ENCODE data around the gene SKOR1. TPM values are rescaled to one million over a fixed set of nuclear protein-coding genes. Genes with fewer than 3 reads are reported as not detected.

SKOR1 gene
- polyA plus RNA-seq, 1 experiment, result 0.02 TPM

DNA sequence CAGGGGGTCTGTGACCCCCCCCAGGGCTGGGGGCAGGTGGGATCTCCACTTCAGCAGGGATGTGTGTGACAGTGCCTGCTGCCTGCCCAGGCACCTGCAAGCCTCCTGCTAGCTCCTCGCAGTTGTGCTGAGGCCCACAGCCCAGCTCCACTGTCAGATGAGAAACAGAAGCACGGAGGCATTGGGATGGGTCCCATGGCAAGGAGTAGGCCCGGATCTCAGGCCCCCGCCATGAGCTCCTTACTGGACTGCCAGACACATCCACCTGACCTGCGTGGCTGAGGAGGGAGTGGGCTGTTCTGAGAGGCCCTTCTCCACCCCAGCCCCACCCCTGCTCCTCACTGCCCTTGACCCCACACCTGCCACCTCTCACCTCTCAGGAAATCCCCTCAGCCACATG lies 18.2 kb upstream of the SKOR1 start:
- H3K27me3 ChIP-seq (ENCODE audit: control insufficient read depth, insufficient read depth, low read length), result no peaks in the 10 kb centered on the region
- TF ChIP-seq, protein P1, sequence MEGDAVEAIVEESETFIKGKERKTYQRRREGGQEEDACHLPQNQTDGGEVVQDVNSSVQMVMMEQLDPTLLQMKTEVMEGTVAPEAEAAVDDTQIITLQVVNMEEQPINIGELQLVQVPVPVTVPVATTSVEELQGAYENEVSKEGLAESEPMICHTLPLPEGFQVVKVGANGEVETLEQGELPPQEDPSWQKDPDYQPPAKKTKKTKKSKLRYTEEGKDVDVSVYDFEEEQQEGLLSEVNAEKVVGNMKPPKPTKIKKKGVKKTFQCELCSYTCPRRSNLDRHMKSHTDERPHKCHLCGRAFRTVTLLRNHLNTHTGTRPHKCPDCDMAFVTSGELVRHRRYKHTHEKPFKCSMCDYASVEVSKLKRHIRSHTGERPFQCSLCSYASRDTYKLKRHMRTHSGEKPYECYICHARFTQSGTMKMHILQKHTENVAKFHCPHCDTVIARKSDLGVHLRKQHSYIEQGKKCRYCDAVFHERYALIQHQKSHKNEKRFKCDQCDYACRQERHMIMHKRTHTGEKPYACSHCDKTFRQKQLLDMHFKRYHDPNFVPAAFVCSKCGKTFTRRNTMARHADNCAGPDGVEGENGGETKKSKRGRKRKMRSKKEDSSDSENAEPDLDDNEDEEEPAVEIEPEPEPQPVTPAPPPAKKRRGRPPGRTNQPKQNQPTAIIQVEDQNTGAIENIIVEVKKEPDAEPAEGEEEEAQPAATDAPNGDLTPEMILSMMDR (IDR thresholded peaks at IDR 0.05; ENCODE audit: insufficient read depth, low read depth, low read length), result no peak
- no peaks in the 10 kb centered on the region for H3K36me3 ChIP-seq (ENCODE audit: control insufficient read depth, insufficient read depth, low read length)
- no peak for DNase-seq (ENCODE audit: low read depth)
- ChIA-PET CTCF (no interaction called here), POLR2A (no interaction called here)
- H3K4me3 ChIP-seq (ENCODE audit: low read depth, low read length), result no peak overlapping the region

DNA sequence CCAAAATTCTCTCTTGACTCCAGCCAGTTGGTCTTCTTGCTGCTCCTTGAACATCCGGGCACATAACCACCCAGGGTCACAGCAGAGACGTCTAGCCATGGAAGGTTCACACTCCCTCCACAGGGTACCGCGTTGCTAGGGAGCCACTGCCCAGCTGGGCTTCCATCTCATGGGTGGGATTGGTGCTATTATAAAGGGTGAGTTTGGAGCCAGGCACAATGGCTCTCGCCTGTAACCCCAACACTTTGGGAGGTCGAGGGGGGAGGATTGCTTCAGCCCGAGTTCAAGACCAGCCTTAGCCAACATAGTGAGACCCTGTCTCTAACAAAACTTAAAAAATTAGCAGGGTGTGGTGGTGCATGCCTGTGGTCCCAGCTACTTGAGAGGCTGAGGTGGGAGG lies 17.5 kb upstream of the SKOR1 start:
- no peaks in the 10 kb centered on the region; the same call in 1 of the 2 replicates for H3K27me3 ChIP-seq (ENCODE audit: control insufficient read depth, insufficient read depth, low read length)
- ChIA-PET POLR2A (no interaction called here), CTCF (interaction anchor here (0.7 kb wide), 1 partner anchor 844 kb away, joined by 3 read pairs; no protein-coding TSS in a partner anchor)
- DNase-seq (ENCODE audit: low read depth), result no peak
- TF ChIP-seq, protein P1 (IDR thresholded peaks at IDR 0.05; ENCODE audit: insufficient read depth, low read depth, low read length), result no peak
- no peaks in the 10 kb centered on the region for H3K36me3 ChIP-seq (ENCODE audit: control insufficient read depth, insufficient read depth, low read length)
- no peak overlapping the region for H3K4me3 ChIP-seq (ENCODE audit: low read depth, low read length)

DNA sequence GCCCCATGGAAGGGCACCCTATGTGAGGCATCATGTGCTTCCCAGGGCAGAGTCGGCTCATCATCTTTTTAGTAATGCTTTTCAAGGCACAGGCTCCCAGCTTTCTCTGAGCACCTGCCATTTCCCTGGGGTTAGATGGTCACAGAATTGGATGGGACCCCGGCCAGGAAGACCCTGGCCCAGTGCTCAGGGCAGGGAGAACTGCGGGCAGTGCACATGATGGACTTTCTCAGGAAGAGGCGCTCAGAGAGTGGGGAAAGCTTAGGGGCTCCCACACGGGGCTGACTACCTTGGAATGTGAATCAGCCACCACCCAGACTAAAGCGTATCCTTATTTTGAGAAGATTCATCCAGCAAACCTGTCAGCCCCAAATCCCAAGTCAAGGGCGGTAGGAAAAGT lies 16.5 kb upstream of the SKOR1 start:
- H3K27me3 ChIP-seq (ENCODE audit: control insufficient read depth, insufficient read depth, low read length), result no peaks in the 10 kb centered on the region; the same call in 1 of the 2 replicates
- DNase-seq (ENCODE audit: low read depth), result no peak
- TF ChIP-seq, protein P1 (IDR thresholded peaks at IDR 0.05; ENCODE audit: insufficient read depth, low read depth, low read length), result no peak
- H3K4me3 ChIP-seq (ENCODE audit: low read depth, low read length), result no peak overlapping the region
- H3K36me3 ChIP-seq (ENCODE audit: control insufficient read depth, insufficient read depth, low read length), result no peaks in the 10 kb centered on the region
- ChIA-PET CTCF (no interaction called here), POLR2A (no interaction called here)

DNA sequence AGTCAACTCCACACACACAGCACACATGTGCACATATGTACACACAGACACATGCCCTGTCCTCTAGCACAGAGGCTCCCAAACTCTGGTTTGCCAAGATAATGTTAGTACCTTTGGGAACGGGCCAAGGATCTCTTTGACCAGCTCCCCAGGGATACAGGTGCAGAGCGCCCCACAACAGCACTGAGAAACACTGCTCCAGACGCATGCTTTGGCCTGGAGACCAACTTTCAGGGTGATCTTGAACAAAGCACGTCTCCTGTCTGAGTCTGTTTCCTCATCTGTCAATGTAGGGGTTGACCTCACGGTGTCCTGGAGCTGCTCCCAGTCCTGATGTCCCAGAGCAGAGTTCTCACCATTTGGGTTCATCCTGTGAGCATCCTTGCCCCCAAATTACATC lies 15.9 kb upstream of the SKOR1 start:
- TF ChIP-seq, protein P1 (IDR thresholded peaks at IDR 0.05; ENCODE audit: insufficient read depth, low read depth, low read length), result no peak
- CTCF ChIA-PET, result no interaction called here
- no peak overlapping the region for H3K4me3 ChIP-seq (ENCODE audit: low read depth, low read length)
- DNase-seq (ENCODE audit: low read depth), result no peak
- POLR2A ChIA-PET, result no interaction called here
- H3K27me3 ChIP-seq (ENCODE audit: control insufficient read depth, insufficient read depth, low read length), result no peaks in the 10 kb centered on the region; the same call in 1 of the 2 replicates
- no peaks in the 10 kb centered on the region for H3K36me3 ChIP-seq (ENCODE audit: control insufficient read depth, insufficient read depth, low read length)

DNA sequence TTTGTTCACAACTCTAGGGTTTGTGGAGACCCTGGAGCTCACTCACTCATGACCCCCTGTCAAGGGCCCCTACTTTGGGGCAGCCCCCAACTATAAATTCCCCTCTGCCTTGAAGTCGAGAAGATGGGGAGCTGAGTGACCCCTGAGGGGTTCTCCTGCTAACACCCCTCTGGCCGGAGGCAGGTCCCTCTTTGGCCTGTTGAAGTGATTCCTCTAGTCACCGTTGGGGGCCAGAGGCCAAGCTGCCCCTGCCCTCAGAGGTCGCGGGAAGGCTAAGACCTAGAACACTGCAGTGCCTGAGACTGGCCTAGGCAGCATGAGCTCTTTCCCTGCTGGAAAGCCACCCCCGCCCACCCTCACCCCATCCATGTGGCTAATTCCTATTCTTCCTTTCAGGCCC lies 15.4 kb upstream of the SKOR1 start:
- ChIA-PET CTCF (no interaction called here), POLR2A (no interaction called here)
- Histone ChIP-seq H3K27me3 (ENCODE audit: control insufficient read depth, insufficient read depth, low read length) (no peaks in the 10 kb centered on the region; the same call in 1 of the 2 replicates), H3K36me3 (ENCODE audit: control insufficient read depth, insufficient read depth, low read length) (no peaks in the 10 kb centered on the region), H3K4me3 (ENCODE audit: low read depth, low read length) (no peak overlapping the region)
- no peak for DNase-seq (ENCODE audit: low read depth)
- TF ChIP-seq, protein P1 (IDR thresholded peaks at IDR 0.05; ENCODE audit: insufficient read depth, low read depth, low read length), result no peak

All from BJ (cell line).